Neuronal stem cell (in vitro differentiated cells): ENCODE results near the gene UBE2J2.

ENCODE experiments used
- DNase-seq: peaks from one replicate; pipeline ENCODE4 v3.0.0-alpha.2; 2013; ENCODE audit warnings: low spot score
- H2AFZ ChIP-seq: one replicate; pipeline ENCODE4 v1.6.1; 2013; ENCODE audit warnings: mild to moderate bottlenecking, low read length, inconsistent platforms
- H2AK5ac ChIP-seq: 2 replicates; pipeline ENCODE4 v1.6.1; 2013; ENCODE audit warnings: low read depth, mild to moderate bottlenecking, inconsistent platforms, low read length, moderate library complexity, mixed read lengths
- H2BK120ac ChIP-seq: 2 replicates; pipeline ENCODE4 v1.6.1; 2013; ENCODE audit warnings: low read depth, mild to moderate bottlenecking, inconsistent platforms, low read length, moderate library complexity, mixed read lengths
- H2BK12ac ChIP-seq: one replicate; pipeline ENCODE4 v1.6.1; 2013; ENCODE audit warnings: low read length, inconsistent platforms
- H2BK15ac ChIP-seq: 2 replicates; pipeline ENCODE4 v1.6.1; 2013; ENCODE audit warnings: mild to moderate bottlenecking, low read length, inconsistent platforms, mixed read lengths
- H2BK5ac ChIP-seq: one replicate; pipeline ENCODE4 v1.6.1; 2013; ENCODE audit warnings: inconsistent platforms, mild to moderate bottlenecking, low read length, moderate library complexity
- H3K14ac ChIP-seq: one replicate; pipeline ENCODE4 v1.6.1; 2013; ENCODE audit warnings: low read length, inconsistent platforms
- H3K18ac ChIP-seq: 2 replicates; pipeline ENCODE4 v1.6.1; 2013; ENCODE audit warnings: low read length, inconsistent platforms
- H3K23ac ChIP-seq: 2 replicates; pipeline ENCODE4 v1.6.1; 2013; ENCODE audit warnings: low read depth, mild to moderate bottlenecking, mixed read lengths, low read length, inconsistent platforms; ENCODE audit not compliant: poor library complexity
- H3K27ac ChIP-seq: replicated peaks from 3 replicates; pipeline ENCODE4 v1.5.1; 2013; ENCODE audit warnings: low read length, inconsistent platforms
- H3K27me3 ChIP-seq, 3 experiments: 2 replicates each; pipeline ENCODE4 v1.6.1; 2013; ENCODE audit warnings: low read length in 3 of 3, mild to moderate bottlenecking in 2 of 3, inconsistent platforms in 1 of 3, low read depth in 1 of 3, mixed read lengths in 1 of 3, moderate library complexity in 1 of 3; ENCODE audit not compliant: control insufficient read depth in 3 of 3, insufficient read depth in 3 of 3
- H3K36me3 ChIP-seq, 2 donors: replicated peaks in 1 of 2; 2 replicates each; pipeline ENCODE4 v1.6.1; 2013; ENCODE audit warnings: low read length in 2 of 2; ENCODE audit not compliant: control insufficient read depth in 2 of 2, insufficient read depth in 2 of 2
- H3K4ac ChIP-seq: 2 replicates; pipeline ENCODE4 v1.6.1; 2013; ENCODE audit warnings: inconsistent platforms, mild to moderate bottlenecking, low read length, moderate library complexity
- H3K4me1 ChIP-seq, 2 donors: 1 replicate in 1 of 2; 2 replicates in 1 of 2; pipeline ENCODE4 v1.6.1; 2013; ENCODE audit warnings: low read length in 2 of 2, low read depth in 1 of 2; ENCODE audit not compliant: control insufficient read depth in 2 of 2, insufficient read depth in 1 of 2
- H3K4me2 ChIP-seq: one replicate; pipeline ENCODE4 v1.6.1; 2013; ENCODE audit warnings: mild to moderate bottlenecking, low read length, inconsistent platforms; ENCODE audit not compliant: insufficient read depth, poor library complexity, severe bottlenecking
- H3K4me3 ChIP-seq, 2 donors: 2 replicates each; pipeline ENCODE4 v1.5.1; 2013; ENCODE audit warnings: low read length in 2 of 2, mild to moderate bottlenecking in 2 of 2, inconsistent platforms in 1 of 2, moderate library complexity in 1 of 2
- H3K79me1 ChIP-seq: one replicate; pipeline ENCODE4 v1.6.1; 2013; ENCODE audit warnings: low read depth, mild to moderate bottlenecking, inconsistent platforms, low read length, moderate library complexity
- H3K9ac ChIP-seq: one replicate; pipeline ENCODE4 v1.6.1; 2013; ENCODE audit warnings: mild to moderate bottlenecking, low read depth, low read length, inconsistent platforms; ENCODE audit not compliant: poor library complexity
- H3K9me3 ChIP-seq, 2 donors: replicated peaks in 1 of 2; 2 replicates each; pipeline versions ENCODE3 to v1.6.1; 2013; ENCODE audit warnings: low read length in 2 of 2, mild to moderate bottlenecking in 2 of 2, inconsistent platforms in 1 of 2, low read depth in 1 of 2, mixed read lengths in 1 of 2, moderate library complexity in 1 of 2; ENCODE audit not compliant: control insufficient read depth in 2 of 2, insufficient read depth in 1 of 2
- H4K8ac ChIP-seq: one replicate; pipeline ENCODE4 v1.6.1; 2013; ENCODE audit warnings: low read depth, mild to moderate bottlenecking, inconsistent platforms, low read length, moderate library complexity
- H4K91ac ChIP-seq: one replicate; pipeline ENCODE4 v1.6.1; 2013; ENCODE audit warnings: low read length, low read depth, mild to moderate bottlenecking, inconsistent platforms; ENCODE audit not compliant: poor library complexity
- WGBS, 2 donors: extraction: QIAGEN DNeasy Blood & Tissue Kit; methylation state at CpG; one replicate each; pipeline ENCODE4 v1.1.7; 2013; ENCODE audit warnings: missing lambda C conversion rate in 2 of 2, mixed read lengths in 1 of 2; ENCODE audit not compliant: insufficient read length in 2 of 2, insufficient replicate concordance in 1 of 2; ENCODE audit errors: extremely low coverage in 2 of 2; 5-methylcytosine and 5-hydroxymethylcytosine counted together

Gene UBE2J2

GRCh38 chr1:1259119-1259488 is 14.6 kb downstream of the UBE2J2 start:
- no peak overlapping the region for H3K27ac ChIP-seq
- WGBS, 2 donors, result no CpG with 5 or more reads among the region's 22 CpGs
- peaks cover 0 to 3% of the 10 kb centered on the region in 2 donors for H3K4me1 ChIP-seq
- peaks cover 43 to 91% of the 10 kb centered on the region in 2 donors for H3K36me3 ChIP-seq
- DNase-seq, result no peak
- H4K91ac ChIP-seq, result no peak overlapping the region
- no peak overlapping the region for H2AFZ ChIP-seq
- peak overlapping the region; percentile 73 for H3K9ac ChIP-seq
- no peak overlapping the region for H3K4me2 ChIP-seq
- peak overlapping the region in 1 of 2 donors; percentile 64 for H3K4me3 ChIP-seq
- no peak overlapping the region for H4K8ac ChIP-seq
- no peak overlapping the region for H2BK15ac ChIP-seq
- no peak overlapping the region for H2AK5ac ChIP-seq
- H3K23ac ChIP-seq, result peak overlapping the region; percentile 9
- H3K4ac ChIP-seq, result no peak overlapping the region
- peaks cover 0 to 3% of the 10 kb centered on the region in 2 donors for H3K9me3 ChIP-seq
- H2BK120ac ChIP-seq, result no peak overlapping the region
- no peak overlapping the region for H2BK12ac ChIP-seq
- no peak overlapping the region for H2BK5ac ChIP-seq
- H3K14ac ChIP-seq, result no peak overlapping the region
- peaks cover 16% of the 10 kb centered on the region for H3K79me1 ChIP-seq
- H3K18ac ChIP-seq, result no peak overlapping the region
- H3K27me3 ChIP-seq, result no peaks in the 10 kb centered on the region

- no peaks in the 10 kb centered on the region for H3K27me3 ChIP-seq
- no peak overlapping the region for H2BK5ac ChIP-seq
- H3K4me3 ChIP-seq, result no peak overlapping the region
- H3K4ac ChIP-seq, result no peak overlapping the region
- H2BK12ac ChIP-seq, result no peak overlapping the region
- DNase-seq, result no peak
- H3K18ac ChIP-seq, result no peak overlapping the region
- H3K23ac ChIP-seq, result no peak overlapping the region
- no peak overlapping the region for H3K27ac ChIP-seq
- H2AK5ac ChIP-seq, result no peak overlapping the region
- peaks cover 42 to 89% of the 10 kb centered on the region in 2 donors for H3K36me3 ChIP-seq
- no peak overlapping the region for H2BK120ac ChIP-seq
- H3K9ac ChIP-seq, result no peak overlapping the region
- H2AFZ ChIP-seq, result no peak overlapping the region
- no CpG with 5 or more reads among the region's 31 CpGs for WGBS, 2 donors
- no peak overlapping the region for H4K8ac ChIP-seq
- H3K79me1 ChIP-seq, result peaks cover 15% of the 10 kb centered on the region
- H3K4me2 ChIP-seq, result no peak overlapping the region
- peaks cover 0 to 3% of the 10 kb centered on the region in 2 donors for H3K4me1 ChIP-seq
- no peak overlapping the region for H3K14ac ChIP-seq
- no peak overlapping the region for H4K91ac ChIP-seq
- peaks cover 0 to 3% of the 10 kb centered on the region in 2 donors for H3K9me3 ChIP-seq
- H2BK15ac ChIP-seq, result no peak overlapping the region
These were observed 16.4 kb downstream of the UBE2J2 start for GRCh38 chr1:1256956-1257871.

- H3K4ac ChIP-seq, result no peak overlapping the region
- H3K36me3 ChIP-seq, result peaks cover 33 to 73% of the 10 kb centered on the region in 2 donors
- no peak overlapping the region for H2BK12ac ChIP-seq
- peaks cover 15% of the 10 kb centered on the region for H3K79me1 ChIP-seq
- H4K8ac ChIP-seq, result no peak overlapping the region
- WGBS, 2 donors, result no CpG with 5 or more reads among the region's 10 CpGs
- H2BK120ac ChIP-seq, result no peak overlapping the region
- DNase-seq, result no peak
- no peak overlapping the region for H2AFZ ChIP-seq
- H3K9ac ChIP-seq, result no peak overlapping the region
- H3K18ac ChIP-seq, result no peak overlapping the region
- H3K23ac ChIP-seq, result no peak overlapping the region
- H3K27me3 ChIP-seq, result no peaks in the 10 kb centered on the region
- H2BK5ac ChIP-seq, result no peak overlapping the region
- no peak overlapping the region for H2AK5ac ChIP-seq
- H3K4me2 ChIP-seq, result no peak overlapping the region
- H3K9me3 ChIP-seq, result peaks cover 0 to 3% of the 10 kb centered on the region in 2 donors
- no peak overlapping the region for H2BK15ac ChIP-seq
- peak overlapping the region in 1 of 2 donors; percentile 43 for H3K4me3 ChIP-seq
- no peak overlapping the region for H3K27ac ChIP-seq
- peaks cover 2 to 3% of the 10 kb centered on the region in 2 donors for H3K4me1 ChIP-seq
- no peak overlapping the region for H4K91ac ChIP-seq
- no peak overlapping the region for H3K14ac ChIP-seq
These were observed 18.0 kb downstream of the UBE2J2 start for GRCh38 chr1:1255611-1256010.

- Histone ChIP-seq H3K18ac (no peak overlapping the region), H2BK12ac (no peak overlapping the region), H2BK5ac (no peak overlapping the region), H3K79me1 (peaks cover 15% of the 10 kb centered on the region), H3K4me3 (no peak overlapping the region), H3K4me1 (peaks cover 2 to 3% of the 10 kb centered on the region in 2 donors), H2BK120ac (no peak overlapping the region), H4K8ac (no peak overlapping the region), H2AK5ac (no peak overlapping the region), H3K9ac (no peak overlapping the region), H3K4ac (no peak overlapping the region), H3K27me3 (no peaks in the 10 kb centered on the region), H3K27ac (no peak overlapping the region), H2BK15ac (no peak overlapping the region), H4K91ac (no peak overlapping the region), H3K9me3 (peaks cover 0 to 3% of the 10 kb centered on the region in 2 donors), H3K4me2 (no peak overlapping the region), H3K14ac (no peak overlapping the region), H3K23ac (no peak overlapping the region), H3K36me3 (peaks cover 27 to 68% of the 10 kb centered on the region in 2 donors), H2AFZ (no peak overlapping the region)
- DNase-seq, result no peak
- WGBS, 2 donors, result no CpG with 5 or more reads among the region's 26 CpGs
These were observed 18.6 kb downstream of the UBE2J2 start for GRCh38 chr1:1255078-1255477.
